ENCODE results near the gene MT4.

MT4 gene

DNA sequence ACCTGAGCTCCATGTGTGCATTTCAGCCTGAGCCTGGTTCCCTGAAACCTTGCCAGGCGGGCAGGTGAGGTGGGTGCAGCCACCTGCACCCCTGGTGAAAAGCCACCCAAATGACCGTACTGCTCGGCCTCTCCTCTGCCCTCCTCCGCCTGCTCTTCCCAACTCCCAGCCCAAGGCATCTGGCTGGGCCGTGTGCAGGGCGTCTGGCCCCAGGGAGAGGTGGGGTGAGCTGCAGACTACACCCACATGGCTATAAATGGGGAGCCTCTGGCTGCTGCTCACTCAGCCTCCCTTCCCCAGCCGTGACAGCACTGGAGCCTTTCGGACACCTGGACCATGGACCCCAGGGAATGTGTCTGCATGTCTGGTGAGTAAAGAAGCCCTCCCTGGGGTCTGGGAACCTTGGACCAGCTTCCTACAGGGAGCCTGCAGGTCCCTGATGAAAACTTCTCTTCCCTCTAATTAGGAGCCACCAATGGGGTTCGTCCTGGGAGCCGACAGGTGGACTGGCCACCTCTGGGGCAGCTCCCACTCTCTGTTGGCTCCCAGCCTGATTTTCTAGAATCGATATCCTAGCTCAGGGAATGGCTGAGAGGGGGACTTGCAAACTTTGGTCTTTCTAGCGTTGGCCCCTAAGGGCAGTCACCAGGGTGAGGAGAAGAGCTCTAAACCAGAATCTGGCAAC is at the start of gene MT4:
Gene MT4, plus strand, starts transcription at position 281 of the 685 bp plus-strand sequence. Its CDS starts 56 bp downstream, at position 337.
- no peak for DNase-seq (ENCODE audit: low spot score)

GRCh38 chr16:56515665-56516064 is 49.2 kb upstream of the MT4 start:
- no peak for DNase-seq (ENCODE audit: low spot score)

GRCh38 chr16:56517206-56517605 is 47.7 kb upstream of the MT4 start:
- DNase-seq (ENCODE audit: low spot score) = no peak

DNA sequence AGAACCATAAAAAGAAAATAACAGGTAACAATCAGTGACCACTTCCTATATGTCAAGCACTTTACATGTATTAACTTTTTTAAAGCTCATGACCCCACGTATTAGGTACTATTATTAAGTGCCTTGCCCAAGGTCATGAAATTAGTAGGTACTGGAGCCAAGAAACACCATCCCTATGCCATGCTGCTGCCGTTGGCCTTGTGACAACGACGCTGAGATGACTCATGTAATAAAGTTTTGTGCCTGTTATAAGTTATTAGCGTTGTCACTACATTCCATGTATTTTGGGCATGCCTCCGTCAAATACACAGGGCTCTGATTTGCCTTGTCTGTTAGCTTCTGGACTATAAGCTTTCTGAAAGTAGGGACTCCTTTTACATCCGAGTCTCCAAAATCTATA is 46.4 kb upstream of the MT4 start:
- no peak for DNase-seq (ENCODE audit: low spot score)

DNA sequence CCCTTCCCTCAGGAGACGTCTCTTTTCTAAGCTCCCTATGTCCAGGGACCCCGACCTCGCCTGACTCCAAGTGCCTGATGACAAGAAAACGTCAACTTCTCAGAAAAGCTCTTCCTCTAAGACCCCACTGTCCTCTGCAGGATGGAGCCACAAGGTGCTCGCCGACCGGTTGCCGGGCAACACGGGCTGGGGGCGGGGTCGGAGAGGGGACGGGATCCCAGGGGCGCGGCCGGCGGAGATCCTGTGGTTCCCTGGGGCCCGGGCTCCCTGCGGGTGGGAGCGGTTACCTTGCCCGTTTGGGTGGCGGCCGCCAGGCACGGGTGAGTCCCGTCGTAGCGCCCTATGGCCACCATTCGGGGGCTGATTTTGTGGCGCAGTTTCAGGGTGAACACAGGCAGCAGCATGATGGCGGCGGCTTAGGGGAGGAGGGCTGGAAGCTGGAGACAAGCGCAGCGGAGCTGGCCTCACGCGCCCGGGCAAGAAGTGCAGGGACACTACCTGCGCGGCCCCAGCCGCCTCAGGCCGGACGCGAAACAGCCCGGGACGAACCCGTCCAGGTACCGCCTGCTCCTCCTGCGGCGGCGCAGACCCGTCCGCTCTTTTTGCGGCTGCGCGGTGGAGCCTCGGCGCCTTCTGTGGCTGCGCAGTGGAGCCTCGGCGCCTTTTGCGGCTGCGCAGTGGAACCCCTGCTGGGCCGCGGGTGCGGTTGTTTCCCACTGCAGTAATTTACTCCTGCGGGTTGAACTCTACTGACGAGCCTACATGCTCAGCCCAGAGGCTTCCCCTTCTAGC is 45.2 kb upstream of the MT4 start, which contains the start of gene BBS2:
Gene BBS2, minus strand, starts transcription at position 566 of the 792 bp plus-strand sequence. Its CDS starts 162 bp downstream, at position 404.
- DNase-seq (ENCODE audit: low spot score) = peak; percentile 92

DNA sequence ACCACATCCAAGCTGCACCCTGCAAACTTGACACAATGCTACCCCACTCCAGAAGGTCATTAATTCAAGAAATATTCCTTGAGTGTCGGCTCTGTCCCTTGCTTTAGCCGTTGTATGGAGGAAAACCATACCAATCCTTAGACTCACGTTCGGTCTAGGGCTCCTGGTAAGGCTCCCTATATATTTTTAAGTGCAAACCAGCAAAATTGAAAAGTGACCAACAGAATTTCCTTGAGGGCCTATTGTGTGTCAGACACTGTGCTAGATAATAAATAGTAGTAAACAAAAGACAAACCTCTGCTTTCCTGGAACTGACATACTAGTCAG is 44.7 kb upstream of the MT4 start:
- DNase-seq (ENCODE audit: low spot score) = no peak

GRCh38 chr16:56525236-56525635 is 39.6 kb upstream of the MT4 start:
- no peak for DNase-seq (ENCODE audit: low spot score)

- no peak for DNase-seq (ENCODE audit: low spot score)
These were observed 34.0 kb upstream of the MT4 start for GRCh38 chr16:56530872-56531271.

DNA sequence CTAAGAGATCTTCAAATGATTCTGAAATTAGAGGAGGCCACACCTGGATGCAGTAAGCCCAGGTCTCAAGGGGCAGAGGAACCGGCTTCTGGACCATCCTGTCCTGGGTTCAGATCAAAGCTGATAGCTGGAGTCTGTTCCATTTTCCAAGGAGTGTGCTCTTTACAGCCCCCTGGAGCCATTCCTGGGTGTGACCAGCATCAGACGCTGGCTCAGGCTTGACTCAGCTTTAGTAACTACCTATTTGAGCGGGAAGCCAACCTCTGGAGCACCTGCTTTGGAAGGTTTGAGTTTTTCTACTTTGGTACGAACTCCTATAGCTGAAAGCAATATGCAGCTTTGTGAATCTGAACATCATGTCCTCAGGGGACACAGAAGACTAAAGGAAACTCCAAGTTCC is 32.2 kb upstream of the MT4 start:
- no peak for DNase-seq (ENCODE audit: low spot score)

DNA sequence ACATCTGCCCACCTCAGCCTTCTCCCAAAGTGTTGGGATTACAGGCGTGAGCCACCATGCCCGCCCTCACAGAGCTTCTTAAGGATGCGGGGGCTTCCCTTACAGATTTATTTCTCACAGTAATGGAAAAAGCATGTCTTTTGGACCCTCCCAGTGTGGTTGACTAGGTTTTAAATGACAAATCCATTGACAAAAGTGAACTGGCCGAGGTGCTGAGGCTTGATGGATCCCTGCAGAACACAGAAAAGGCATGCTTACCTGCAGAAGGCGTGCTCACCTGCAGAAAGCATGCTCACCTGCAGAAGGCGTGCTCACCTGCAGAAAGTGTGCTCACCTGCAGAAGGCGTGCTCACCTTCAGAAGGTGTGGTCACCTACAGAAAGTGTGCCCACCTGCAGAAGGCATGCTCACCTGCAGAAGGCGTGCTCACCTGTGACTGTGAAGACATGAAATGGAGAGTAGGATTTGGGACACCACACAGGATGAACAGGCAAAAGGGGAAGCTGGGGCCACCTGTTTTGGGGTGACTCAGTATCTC is 30.0 kb upstream of the MT4 start:
- DNase-seq (ENCODE audit: low spot score) = no peak

GRCh38 chr16:56538331-56538730 is 26.5 kb upstream of the MT4 start:
- DNase-seq (ENCODE audit: low spot score) = no peak

DNA sequence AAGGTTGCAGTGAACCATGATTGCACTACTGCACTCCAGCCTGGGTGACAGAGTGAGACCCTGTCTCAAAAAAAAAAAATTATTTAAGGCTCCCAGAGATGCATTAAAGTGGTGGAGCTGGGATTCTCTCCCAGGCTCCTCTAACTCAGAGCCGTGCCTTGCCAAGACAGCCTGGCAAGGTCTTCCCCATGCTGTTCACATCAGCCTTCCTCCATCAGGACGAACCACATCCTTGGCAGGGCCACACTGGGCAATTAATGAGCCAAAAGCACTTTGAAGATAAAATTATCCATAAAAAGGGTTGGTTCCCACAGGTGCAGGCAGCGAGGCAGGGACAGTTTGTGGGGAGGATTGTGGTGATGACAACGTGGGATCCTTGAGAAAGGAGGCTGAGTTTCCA is 25.2 kb upstream of the MT4 start:
- no peak for DNase-seq (ENCODE audit: low spot score)

DNA sequence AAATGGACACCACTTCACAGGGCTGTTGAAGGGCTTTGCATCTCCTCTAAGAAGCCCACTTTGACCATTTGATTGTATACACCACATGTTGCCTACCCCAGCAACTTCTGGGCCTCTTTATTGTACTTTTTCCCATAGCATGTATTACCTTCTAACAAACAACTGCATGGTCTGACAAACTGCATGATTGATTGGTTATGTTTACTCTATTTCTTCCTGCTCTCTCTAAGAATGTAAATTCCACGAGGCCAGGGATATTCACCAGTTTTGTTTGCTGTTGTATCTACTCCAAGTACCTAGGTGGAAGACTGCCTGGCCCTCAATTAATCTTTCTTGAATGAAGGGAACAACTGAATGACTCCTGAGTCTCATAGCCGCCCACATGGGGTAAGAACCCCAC is 22.8 kb upstream of the MT4 start:
- no peak for DNase-seq (ENCODE audit: low spot score)

DNA sequence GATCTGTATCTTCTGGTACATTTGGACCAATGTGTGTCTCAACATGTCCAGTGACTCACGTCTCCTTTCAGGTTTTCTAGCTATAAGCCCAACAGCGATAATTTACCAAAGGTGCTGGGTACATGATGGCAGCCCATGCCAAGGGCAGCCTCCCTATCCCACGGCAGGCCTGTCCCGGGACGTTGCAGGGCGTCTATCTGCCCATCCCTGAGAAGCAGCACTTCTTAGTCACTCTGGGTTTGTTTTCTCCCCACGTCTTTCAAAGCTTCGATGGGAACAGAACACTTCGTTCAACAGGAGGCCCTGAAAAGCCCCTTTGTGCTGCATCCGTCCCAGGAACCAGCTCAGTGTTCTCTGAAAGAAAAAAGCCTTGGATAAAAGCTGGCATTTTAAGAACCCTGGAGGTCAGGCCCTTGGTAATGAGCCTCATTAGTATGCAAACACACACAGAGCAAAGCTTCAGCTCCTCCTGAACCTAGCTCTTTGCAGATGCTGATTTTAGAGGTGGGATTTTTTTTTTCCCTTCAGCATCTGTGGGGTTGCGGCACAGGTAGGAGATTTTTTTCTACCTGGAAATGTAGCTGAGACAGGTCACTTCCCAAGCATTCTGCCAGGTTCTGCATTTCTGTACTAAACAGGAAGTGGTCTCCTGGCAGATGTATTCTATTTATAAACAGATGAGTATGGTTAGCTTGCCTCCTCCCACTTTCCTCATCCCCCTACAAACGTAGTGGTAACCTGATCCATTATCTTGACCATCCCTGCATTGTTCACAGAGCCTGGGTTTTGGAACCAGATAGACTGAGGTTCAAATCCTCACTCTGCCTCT is 17.5 kb upstream of the MT4 start:
- no peak for DNase-seq (ENCODE audit: low spot score)

GRCh38 chr16:56547949-56548567 is 16.8 kb upstream of the MT4 start:
- no peak for DNase-seq (ENCODE audit: low spot score)

GRCh38 chr16:56549161-56549560 is 15.7 kb upstream of the MT4 start:
- DNase-seq (ENCODE audit: low spot score) = no peak

DNA sequence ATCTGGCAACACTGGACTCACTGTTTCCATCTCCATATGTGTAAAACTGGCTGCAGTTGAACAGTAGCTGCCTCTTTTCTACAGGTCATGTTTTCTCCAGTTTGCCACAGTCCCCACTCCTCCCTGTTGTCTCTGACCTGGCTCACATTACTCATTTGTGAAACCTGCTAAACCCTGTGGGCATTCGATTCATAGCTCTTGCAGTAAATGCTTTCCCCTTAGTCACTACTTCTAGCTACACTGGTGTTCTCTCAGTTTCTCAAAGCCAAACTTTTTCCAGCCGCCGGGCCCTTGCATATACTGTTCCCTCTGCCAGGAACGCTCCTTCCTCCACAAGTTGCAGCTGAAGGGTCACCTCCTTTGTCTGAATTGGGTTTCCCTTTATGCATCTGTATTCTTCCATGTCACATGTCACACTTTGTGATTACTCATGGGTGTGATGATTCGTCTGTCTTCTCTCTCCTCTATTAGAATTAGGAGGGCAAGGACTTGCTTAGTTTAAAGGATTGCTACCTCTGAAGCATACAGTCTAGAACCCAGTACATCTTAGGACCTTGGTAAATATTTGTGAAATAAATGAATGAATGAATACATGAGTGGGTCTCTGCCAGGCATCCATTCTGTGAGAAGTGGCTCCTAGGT is 15.0 kb upstream of the MT4 start:
- no peak for DNase-seq (ENCODE audit: low spot score)

- peak; percentile 42 for DNase-seq (ENCODE audit: low spot score)
These were observed 12.8 kb upstream of the MT4 start for GRCh38 chr16:56551796-56552738.

DNA sequence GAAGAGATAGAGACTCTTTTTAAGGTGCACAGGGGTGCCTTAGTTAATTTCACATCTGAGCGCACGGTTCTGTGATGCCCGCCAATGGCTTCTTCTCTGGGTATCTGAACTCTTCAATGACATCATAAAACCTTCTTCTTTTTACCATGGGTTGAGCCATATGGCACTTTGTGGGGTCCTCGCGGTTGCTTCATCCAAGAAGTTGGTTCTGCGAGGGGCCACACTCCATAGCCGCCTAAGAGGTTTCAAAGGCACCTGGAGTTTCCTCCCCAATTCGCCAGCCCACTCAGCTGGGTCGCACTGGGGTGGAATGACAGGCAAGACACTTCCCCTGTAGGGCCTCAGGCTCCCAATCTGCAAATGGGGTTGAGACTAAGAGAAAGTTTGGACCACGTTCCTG is 10.4 kb upstream of the MT4 start:
- DNase-seq (ENCODE audit: low spot score) = no peak

- DNase-seq (ENCODE audit: low spot score) = peak; percentile 25
These were observed 6.7 kb upstream of the MT4 start for GRCh38 chr16:56558024-56558747.

Measured in LoVo (cell line).